Gastrocnemius medialis (tissue), 4 donors: ENCODE results near the gene ARHGAP22.

Experiments used
- CTCF ChIP-seq, 5 experiments: fragments of 450-650 bp in 3 of 5; fragments of 200-600 bp in 2 of 5; sonication (generic) in 2 of 5; IDR thresholded peaks in 4 of 5; conservative IDR thresholded peaks in 1 of 5; 1 replicate in 4 of 5; 2 replicates in 1 of 5; pipeline ENCODE4 v1.5.1; 2016 to 2019; ENCODE audit warnings: antibody characterized with exemption in 5 of 5, mild to moderate bottlenecking in 3 of 5, moderate library complexity in 3 of 5
- POLR2A ChIP-seq, 2 donors: fragments of 450-650 bp; IDR thresholded peaks; one replicate each; pipeline ENCODE4 v1.6.1; 2017; ENCODE audit warnings: antibody characterized with exemption in 2 of 2, mild to moderate bottlenecking in 2 of 2, moderate library complexity in 2 of 2

DNA sequence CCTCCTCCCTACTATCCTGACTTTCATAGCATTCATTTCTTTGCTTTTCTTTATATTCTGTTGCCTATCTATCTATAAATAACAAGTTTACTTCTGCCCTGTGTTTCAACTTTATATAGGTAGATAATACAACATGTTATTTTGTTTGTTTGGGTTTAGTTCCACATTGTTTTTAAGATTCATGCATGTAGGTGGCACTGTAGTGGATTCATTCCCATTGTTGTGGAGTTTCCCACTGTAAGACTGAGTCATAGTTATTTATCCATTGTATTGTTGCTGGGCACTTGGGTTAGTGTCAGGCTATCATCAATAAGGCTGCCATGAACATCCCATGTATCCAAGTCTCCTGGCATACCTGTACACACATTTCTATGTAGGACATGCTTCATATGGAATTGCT lies 127.7 kb downstream of the ARHGAP22 start:
- TF ChIP-seq CTCF (IDR thresholded peaks at IDR 0.05 in 4 of 5, conservative IDR thresholded peaks at IDR 0.05 in 1 of 5) (no peak), POLR2A (IDR thresholded peaks at IDR 0.05) (no peak)
